ENCODE results near the gene TEAD2. TPM values are rescaled to one million over a fixed set of nuclear protein-coding genes. Genes with fewer than 3 reads are reported as not detected.

Gene TEAD2
- total RNA-seq, 1 experiment from 2014 or later = 106 TPM

GRCh38 chr19:49338691-49339300 is 23.4 kb downstream of the TEAD2 start (continued):
- TF ChIP-seq ZNF532 (CRISPR knock-in tag; IDR thresholded peaks at IDR 0.05; ENCODE audit: borderline replicate concordance) (0 out of 2 replicates have a peak, but pooled peaks have one; percentile 65), FOXJ3 (CRISPR knock-in tag; IDR thresholded peaks at IDR 0.05; ENCODE audit: borderline replicate concordance) (no peak), NR1H2 (CRISPR knock-in tag; IDR thresholded peaks at IDR 0.05) (no peak), IRF1 (CRISPR knock-in tag; IDR thresholded peaks at IDR 0.05) (no peak), IRF2 (CRISPR knock-in tag; IDR thresholded peaks at IDR 0.05; ENCODE audit: borderline replicate concordance, low read depth) (no peak), NFATC4 (CRISPR knock-in tag; IDR thresholded peaks at IDR 0.05) (peak; percentile 59; the same call in 1 of the 2 replicates), HMGA2 (CRISPR knock-in tag; IDR thresholded peaks at IDR 0.05) (no peak), ZNF416 (CRISPR knock-in tag; IDR thresholded peaks at IDR 0.05) (0 out of 2 replicates have a peak, but pooled peaks have one; percentile 20), NFYB (CRISPR knock-in tag; conservative IDR thresholded peaks at IDR 0.05; ENCODE audit: low read depth) (no peak), ARID4B (CRISPR knock-in tag; IDR thresholded peaks at IDR 0.05; ENCODE audit: borderline replicate concordance) (peak; percentile 40; the same call in 1 of the 2 replicates), CBFB (CRISPR knock-in tag; IDR thresholded peaks at IDR 0.05; ENCODE audit: low read depth) (no peak), CDX4 (CRISPR knock-in tag; IDR thresholded peaks at IDR 0.05; ENCODE audit: borderline replicate concordance) (no peak), USF2 (CRISPR knock-in tag; IDR thresholded peaks at IDR 0.05) (no peak), NR2C2 (CRISPR knock-in tag; IDR thresholded peaks at IDR 0.05) (no peak), EMX1 (CRISPR knock-in tag; IDR thresholded peaks at IDR 0.05) (0 out of 2 replicates have a peak, but pooled peaks have one; percentile 45), ELF4 (CRISPR knock-in tag; IDR thresholded peaks at IDR 0.05; ENCODE audit: low read depth) (no peak), ZNF281 (CRISPR knock-in tag; IDR thresholded peaks at IDR 0.05) (no peak), SMAD4 (CRISPR knock-in tag; IDR thresholded peaks at IDR 0.05) (no peak), OVOL2 (CRISPR knock-in tag; IDR thresholded peaks at IDR 0.05; ENCODE audit: borderline replicate concordance) (no peak), ZMAT4 (CRISPR knock-in tag; IDR thresholded peaks at IDR 0.05) (peak; percentile 61), FOXK1 (CRISPR knock-in tag; IDR thresholded peaks at IDR 0.05) (no peak), MAX (CRISPR knock-in tag; IDR thresholded peaks at IDR 0.05) (peak; percentile 38; the same call in 1 of the 2 replicates), GABPB1 (CRISPR knock-in tag; IDR thresholded peaks at IDR 0.05) (no peak), ZNF232 (CRISPR knock-in tag; IDR thresholded peaks at IDR 0.05) (no peak)

Data from WTC11 (cell line).